H9 (cell line): ENCODE measurements around the gene MAP3K12. TPM values are rescaled to one million over a fixed set of nuclear protein-coding genes. Genes with fewer than 3 reads are reported as not detected.

Source experiments
- DNase-seq: peaks from one replicate; pipeline ENCODE4 v3.0.0-alpha.2; 2017
- H2AFZ ChIP-seq: one replicate; pipeline ENCODE4 v1.6.1; 2013; ENCODE audit warnings: mild to moderate bottlenecking, low read length, control low read depth, moderate library complexity
- H2AK5ac ChIP-seq: 2 replicates; pipeline ENCODE4 v1.6.1; 2013; ENCODE audit warnings: low read length, control low read depth, mixed read lengths; ENCODE audit not compliant: insufficient read length
- H2BK120ac ChIP-seq: one replicate; pipeline ENCODE4 v1.6.1; 2013; ENCODE audit warnings: low read depth, mild to moderate bottlenecking, low read length, control low read depth, inconsistent platforms; ENCODE audit not compliant: poor library complexity, severe bottlenecking
- H2BK12ac ChIP-seq: 2 replicates; pipeline ENCODE4 v1.6.1; 2013; ENCODE audit warnings: low read length, control low read depth, mixed read lengths, low read depth; ENCODE audit not compliant: insufficient read length
- H2BK15ac ChIP-seq: 2 replicates; pipeline ENCODE4 v1.6.1; 2013; ENCODE audit warnings: low read depth, low read length, control low read depth
- H2BK20ac ChIP-seq: one replicate; pipeline ENCODE4 v1.6.1; 2013; ENCODE audit warnings: low read depth, mild to moderate bottlenecking, low read length, control low read depth, inconsistent platforms; ENCODE audit not compliant: poor library complexity, severe bottlenecking
- H2BK5ac ChIP-seq: 2 replicates; pipeline ENCODE4 v1.6.1; 2013; ENCODE audit warnings: low read length, control low read depth, mixed read lengths; ENCODE audit not compliant: insufficient read length
- H3K14ac ChIP-seq: 2 replicates; pipeline ENCODE4 v1.6.1; 2013; ENCODE audit warnings: low read length, control low read depth; ENCODE audit not compliant: insufficient read depth
- H3K18ac ChIP-seq: 2 replicates; pipeline ENCODE4 v1.6.1; 2013; ENCODE audit warnings: low read depth, mild to moderate bottlenecking, mixed read lengths, low read length, control low read depth; ENCODE audit not compliant: insufficient read length
- H3K23ac ChIP-seq: 2 replicates; pipeline ENCODE4 v1.6.1; 2013; ENCODE audit warnings: low read length, control low read depth, mixed read lengths, low read depth; ENCODE audit not compliant: insufficient read length
- H3K23me2 ChIP-seq: 2 replicates; pipeline ENCODE4 v1.6.1; 2013; ENCODE audit warnings: low read depth, mild to moderate bottlenecking, mixed read lengths, low read length, control low read depth; ENCODE audit not compliant: insufficient read length, poor library complexity, severe bottlenecking
- H3K27ac ChIP-seq: 2 replicates; pipeline ENCODE4 v1.5.1; 2013; ENCODE audit warnings: low read length, control low read depth, mixed read lengths, low read depth; ENCODE audit not compliant: insufficient read length
- H3K27me3 ChIP-seq: 2 replicates; pipeline ENCODE4 v1.6.1; 2013; ENCODE audit warnings: low read length, control low read depth, inconsistent platforms; ENCODE audit not compliant: insufficient read depth
- H3K4ac ChIP-seq: 2 replicates; pipeline ENCODE4 v1.6.1; 2013; ENCODE audit warnings: low read depth, mild to moderate bottlenecking, control low read depth, inconsistent platforms, low read length, moderate library complexity
- H3K4me1 ChIP-seq: 2 replicates; pipeline ENCODE4 v1.6.1; 2013; ENCODE audit warnings: low read length, control low read depth, inconsistent platforms; ENCODE audit not compliant: insufficient read depth
- H3K4me2 ChIP-seq: 2 replicates; pipeline ENCODE4 v1.6.1; 2013; ENCODE audit warnings: low read length, control low read depth, mixed read lengths; ENCODE audit not compliant: insufficient read length, insufficient read depth
- H3K56ac ChIP-seq: 2 replicates; pipeline ENCODE4 v1.6.1; 2013; ENCODE audit warnings: low read depth, mild to moderate bottlenecking, mixed read lengths, low read length, control low read depth; ENCODE audit not compliant: insufficient read length
- H3K79me1 ChIP-seq: 2 replicates; pipeline ENCODE4 v1.6.1; 2013; ENCODE audit warnings: low read depth, mild to moderate bottlenecking, moderate library complexity, low read length, control low read depth, inconsistent platforms; ENCODE audit not compliant: insufficient read depth, poor library complexity, severe bottlenecking
- H3K79me2 ChIP-seq: 2 replicates; pipeline ENCODE4 v1.6.1; 2013; ENCODE audit warnings: low read length, control low read depth, inconsistent platforms; ENCODE audit not compliant: insufficient read depth
- H3K9ac ChIP-seq: 2 replicates; pipeline ENCODE4 v1.6.1; 2013; ENCODE audit warnings: low read length, control low read depth, mixed read lengths; ENCODE audit not compliant: insufficient read length; ENCODE audit errors: extremely low read depth
- H3K9me3 ChIP-seq: one replicate; pipeline ENCODE4 v1.6.1; 2013; ENCODE audit warnings: low read depth, low read length, inconsistent platforms; ENCODE audit not compliant: control insufficient read depth
- H3T11ph ChIP-seq: one replicate; pipeline ENCODE4 v1.6.1; 2013; ENCODE audit warnings: mild to moderate bottlenecking, low read length, control low read depth, inconsistent platforms
- H4K20me1 ChIP-seq: one replicate; pipeline ENCODE4 v1.6.1; 2013; ENCODE audit not compliant: control insufficient read depth, insufficient read length, insufficient read depth
- H4K5ac ChIP-seq: 2 replicates; pipeline ENCODE4 v1.6.1; 2013; ENCODE audit warnings: low read depth, mild to moderate bottlenecking, mixed read lengths, low read length, control low read depth; ENCODE audit not compliant: insufficient read length
- H4K8ac ChIP-seq: replicated peaks from 2 replicates; pipeline ENCODE4 v1.6.1; 2013; ENCODE audit warnings: low read length, control low read depth, mixed read lengths, low read depth; ENCODE audit not compliant: insufficient read length
- H4K91ac ChIP-seq: 2 replicates; pipeline ENCODE4 v1.6.1; 2013; ENCODE audit warnings: low read depth, mild to moderate bottlenecking, moderate library complexity, mixed read lengths, low read length, control low read depth; ENCODE audit not compliant: insufficient read length
- H3K27ac Mint-ChIP-seq, 3 experiments: 2 replicates in 2 of 3; 3 replicates in 1 of 3; pipeline ENCODE4 v1.8.0; 2020 to 2021; ENCODE audit warnings: mixed read lengths in 3 of 3, mild to moderate bottlenecking in 1 of 3, moderate library complexity in 1 of 3
- H3K27me3 Mint-ChIP-seq: 2 replicates; pipeline ENCODE4 v1.8.0; 2021; ENCODE audit warnings: low read depth, mild to moderate bottlenecking, moderate library complexity, mixed read lengths
- H3K36me3 Mint-ChIP-seq, 3 experiments: 2 replicates in 2 of 3; 3 replicates in 1 of 3; pipeline ENCODE4 v1.8.0; 2020 to 2021; ENCODE audit warnings: low read depth in 3 of 3, mixed read lengths in 3 of 3; ENCODE audit not compliant: insufficient read depth in 1 of 3
- H3K4me1 Mint-ChIP-seq, 2 experiments: 2 replicates each; pipeline ENCODE4 v1.8.0; 2020; ENCODE audit warnings: mixed read lengths in 2 of 2
- H3K4me3 Mint-ChIP-seq, 2 experiments: 2 replicates in 1 of 2; 3 replicates in 1 of 2; pipeline ENCODE4 v1.8.0; 2020 to 2021; ENCODE audit warnings: mild to moderate bottlenecking in 2 of 2, mixed read lengths in 2 of 2, moderate library complexity in 1 of 2
- H3K9me3 Mint-ChIP-seq, 2 experiments: 2 replicates in 1 of 2; 3 replicates in 1 of 2; pipeline ENCODE4 v1.8.0; 2020; ENCODE audit warnings: mild to moderate bottlenecking in 2 of 2, mixed read lengths in 2 of 2, moderate library complexity in 1 of 2
- whole genome bisulfite sequencing: extraction: QIAGEN DNeasy Blood & Tissue Kit; methylation state at CpG from one replicate; pipeline ENCODE4 v1.1.7; 2013; ENCODE audit warnings: missing lambda C conversion rate, low lambda C conversion rate, mixed read lengths; ENCODE audit not compliant: insufficient read length; ENCODE audit errors: extremely low coverage; 5-methylcytosine and 5-hydroxymethylcytosine counted together
- total RNA-seq: library from RNA; stranded (reverse); gene quantifications from 2 replicates; pipeline ENCODE4 v1.2.1, GENCODE V29; 2021
- TF ChIP-seq, protein P1 (sequence below): fragments of 200-600 bp; sonication (generic); conservative IDR thresholded peaks from 3 replicates; pipeline ENCODE4 v1.8.0; 2021; ENCODE audit warnings: antibody characterized with exemption, mild to moderate bottlenecking

The MAP3K12 gene
- total RNA-seq, 1 experiment from 2014 or later: 22.3 TPM

DNA sequence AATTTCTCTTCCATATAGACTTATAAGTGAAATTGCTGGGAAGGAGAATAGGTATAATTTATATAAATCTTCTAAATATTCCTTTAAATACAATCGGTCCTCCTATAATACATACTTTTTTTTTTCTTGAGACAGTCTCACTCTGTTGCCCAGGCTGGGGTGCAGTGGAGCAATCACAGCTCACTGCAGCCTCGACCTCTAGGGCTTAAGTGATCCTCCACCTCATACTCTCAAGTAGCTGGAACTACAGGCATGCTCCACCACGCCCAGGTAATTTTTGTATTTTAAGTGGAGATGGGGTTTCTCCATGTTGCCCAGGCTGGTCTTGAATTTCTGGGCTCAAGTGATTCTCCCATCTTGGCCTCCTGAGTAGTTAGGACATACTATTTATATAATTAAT is 37.7 kb upstream of the MAP3K12 start:
- Histone ChIP-seq H3K18ac (no peak overlapping the region), H3K23ac (no peak overlapping the region), H3K9me3 (no peaks in the 10 kb centered on the region), H4K91ac (no peak overlapping the region), H3T11ph (no peak overlapping the region), H3K9ac (no peak overlapping the region), H2BK5ac (no peak overlapping the region), H3K27ac (no peak overlapping the region), H2BK20ac (no peak overlapping the region), H2AK5ac (no peak overlapping the region), H4K8ac (no peak overlapping the region), H2BK12ac (no peak overlapping the region), H3K4ac (no peak overlapping the region), H3K79me1 (no peaks in the 10 kb centered on the region), H3K56ac (no peak overlapping the region), H2BK120ac (no peak overlapping the region), H3K79me2 (no peaks in the 10 kb centered on the region), H3K27me3 (no peaks in the 10 kb centered on the region), H3K4me1 (no peaks in the 10 kb centered on the region), H4K5ac (no peak overlapping the region), H4K20me1 (no peaks in the 10 kb centered on the region), H3K14ac (no peak overlapping the region), H2AFZ (no peak overlapping the region), H3K23me2 (no peaks in the 10 kb centered on the region), H2BK15ac (no peak overlapping the region), H3K4me2 (no peak overlapping the region)
- Mint-ChIP-seq H3K27me3 (no peaks in the 10 kb centered on the region), H3K4me3 (no peak overlapping the region), H3K9me3 (no peaks in the 10 kb centered on the region), H3K27ac (no peak overlapping the region), H3K4me1 (no peaks in the 10 kb centered on the region), H3K36me3 (peaks cover 6 to 40% (median 24%) of the 10 kb centered on the region in 3 experiments; a peak in 6 of 7 replicates)
- no peak for DNase-seq
- WGBS: no CpG with 5 or more reads among the region's 3 CpGs
- TF ChIP-seq, protein P1, sequence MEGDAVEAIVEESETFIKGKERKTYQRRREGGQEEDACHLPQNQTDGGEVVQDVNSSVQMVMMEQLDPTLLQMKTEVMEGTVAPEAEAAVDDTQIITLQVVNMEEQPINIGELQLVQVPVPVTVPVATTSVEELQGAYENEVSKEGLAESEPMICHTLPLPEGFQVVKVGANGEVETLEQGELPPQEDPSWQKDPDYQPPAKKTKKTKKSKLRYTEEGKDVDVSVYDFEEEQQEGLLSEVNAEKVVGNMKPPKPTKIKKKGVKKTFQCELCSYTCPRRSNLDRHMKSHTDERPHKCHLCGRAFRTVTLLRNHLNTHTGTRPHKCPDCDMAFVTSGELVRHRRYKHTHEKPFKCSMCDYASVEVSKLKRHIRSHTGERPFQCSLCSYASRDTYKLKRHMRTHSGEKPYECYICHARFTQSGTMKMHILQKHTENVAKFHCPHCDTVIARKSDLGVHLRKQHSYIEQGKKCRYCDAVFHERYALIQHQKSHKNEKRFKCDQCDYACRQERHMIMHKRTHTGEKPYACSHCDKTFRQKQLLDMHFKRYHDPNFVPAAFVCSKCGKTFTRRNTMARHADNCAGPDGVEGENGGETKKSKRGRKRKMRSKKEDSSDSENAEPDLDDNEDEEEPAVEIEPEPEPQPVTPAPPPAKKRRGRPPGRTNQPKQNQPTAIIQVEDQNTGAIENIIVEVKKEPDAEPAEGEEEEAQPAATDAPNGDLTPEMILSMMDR: no peak
